ENCODE results near the gene PTCD2.

The PTCD2 gene

GRCh38 chr5:72417333-72418062 is 97.3 kb downstream of the PTCD2 start:
- no peak for DNase-seq (ENCODE audit: low read depth)

All from CMK (cell line).